Upper lobe of left lung (tissue), 6 donors: ENCODE results near the gene CDC25A. TPM values are rescaled to one million over a fixed set of nuclear protein-coding genes. Genes with fewer than 3 reads are reported as not detected.

ENCODE experiments used
- ATAC-seq, 2 donors: fragments of 200-7000 bp; cut with Tn5 transposase; one replicate each; pipeline ENCODE4 v1.9.1; 2022; ENCODE audit warnings: mild to moderate bottlenecking in 2 of 2, moderate library complexity in 2 of 2; ENCODE audit not compliant: low FRiP score in 2 of 2
- DNase-seq, 2 donors: peaks; one replicate each; pipeline ENCODE4 v3.0.0-alpha.2; 2019 to 2020
- H3K27ac ChIP-seq, 4 donors: fragments of 200-600 bp; sonication (generic); one replicate each; pipeline ENCODE4 v1.5.1; 2016 to 2019
- H3K27me3 ChIP-seq, 4 donors: fragments of 200-600 bp; sonication (generic); one replicate each; pipeline ENCODE4 v1.5.1; 2017 to 2019
- H3K36me3 ChIP-seq, 4 donors: fragments of 200-600 bp; sonication (generic); one replicate each; pipeline ENCODE4 v1.5.1; 2016 to 2019
- H3K4me1 ChIP-seq, 4 donors: fragments of 200-600 bp; sonication (generic); one replicate each; pipeline ENCODE4 v1.5.1; 2018 to 2019
- H3K4me3 ChIP-seq, 4 donors: fragments of 200-600 bp; sonication (generic); one replicate each; pipeline ENCODE4 v1.5.1; 2017 to 2019; ENCODE audit warnings: mild to moderate bottlenecking in 2 of 4, moderate library complexity in 1 of 4
- H3K9me3 ChIP-seq, 4 donors: fragments of 200-600 bp; sonication (generic); one replicate each; pipeline ENCODE4 v1.5.1; 2018 to 2019
- CTCF ChIP-seq, 6 experiments: fragments of 450-650 bp in 4 of 6; fragments of 200-600 bp in 2 of 6; sonication (generic) in 2 of 6; IDR thresholded peaks; one replicate each; pipeline ENCODE4 v1.5.1; 2016 to 2019; ENCODE audit warnings: antibody characterized with exemption in 6 of 6
- EP300 ChIP-seq, 4 donors: sonication (generic); formaldehyde crosslinking; IDR thresholded peaks; one replicate each; pipeline ENCODE4 v1.5.1; 2017; ENCODE audit warnings: antibody characterized with exemption in 4 of 4, control low read depth in 2 of 4
- POLR2A ChIP-seq, 4 donors: fragments of 450-650 bp; IDR thresholded peaks; one replicate each; pipeline ENCODE4 v1.5.1; 2016 to 2017; ENCODE audit warnings: antibody characterized with exemption in 4 of 4, mild to moderate bottlenecking in 2 of 4
- POLR2AphosphoS5 ChIP-seq, 2 donors: sonication (generic); formaldehyde crosslinking; IDR thresholded peaks; one replicate each; pipeline ENCODE4 v1.5.1; 2017; ENCODE audit warnings: antibody characterized with exemption in 2 of 2
- WGBS, 2 donors: methylation state at CpG; one replicate each; pipeline ENCODE4 v1.1.5; 2017 to 2018; 5-methylcytosine and 5-hydroxymethylcytosine counted together
- total RNA-seq, 6 donors: library from RNA; depleted of rRNA in 4 of 6; stranded (reverse); fragments of >200 nt in 4 of 6; gene quantifications; one replicate each; pipeline versions ENCODE4 v1.1.0 to v1.2.1, GENCODE V29; 2016 to 2021
- donor health status: DM: no; HTN: no; CAD: no; lungs with moderate emphysema.
- donor health status: DM: no; HTN: yes; CAD: no; lungs with severe emphysema.

The CDC25A gene
- total RNA-seq, 6 donors from 2014 or later: 0.30 to 1.5 (median 0.93) TPM; not detected in 2

- peak overlapping the region in 1 of 4 donors; percentile 32 for H3K27ac ChIP-seq
- H3K27me3 ChIP-seq: no peaks in the 10 kb centered on the region
- 88 to 90% methylated on average over 3 of the region's 3 CpGs for WGBS, 2 donors
- TF ChIP-seq POLR2AphosphoS5 (IDR thresholded peaks at IDR 0.05): no peak
- TF ChIP-seq POLR2A (IDR thresholded peaks at IDR 0.05): no peak
- no peak for TF ChIP-seq CTCF (IDR thresholded peaks at IDR 0.05)
- TF ChIP-seq EP300 (IDR thresholded peaks at IDR 0.05): no peak
- DNase-seq: no peak
- no peak for ATAC-seq
- H3K36me3 ChIP-seq: no peaks in the 10 kb centered on the region
- H3K9me3 ChIP-seq: no peaks in the 10 kb centered on the region
- H3K4me3 ChIP-seq: no peak overlapping the region
- peaks cover 5 to 6% (median 5%) of the 10 kb centered on the region in 4 donors for H3K4me1 ChIP-seq
These were observed 44.6 kb downstream of the CDC25A start for GRCh38 chr3:48143567-48143966.

DNA sequence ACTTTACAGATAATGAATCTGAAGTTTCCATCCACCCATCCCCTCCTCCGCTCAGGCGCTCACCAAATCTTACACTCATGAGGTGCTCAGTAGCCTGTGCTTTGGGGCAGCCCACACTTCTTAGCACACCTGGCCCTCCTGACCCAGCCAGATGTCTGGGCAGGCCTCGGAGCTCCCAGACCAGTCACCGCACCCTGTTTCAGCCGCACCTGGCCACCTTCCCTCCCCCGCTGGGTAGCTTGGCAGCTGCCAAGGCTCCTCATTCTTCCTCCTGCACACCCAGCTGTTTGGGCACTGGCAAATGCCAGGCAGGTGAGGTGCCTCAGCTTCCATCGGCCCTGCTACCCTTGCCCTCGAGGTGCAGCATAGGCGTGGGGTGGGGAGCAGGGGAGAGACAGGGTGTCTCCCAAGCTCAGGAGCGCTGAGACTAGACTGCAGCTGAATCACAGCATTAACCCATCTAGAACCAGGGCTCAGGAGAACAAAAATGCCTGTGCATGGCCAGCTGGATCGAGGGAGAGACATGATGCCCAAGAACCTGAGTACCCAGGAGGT, 45.8 kb downstream of the CDC25A start:
- TF ChIP-seq CTCF (IDR thresholded peaks at IDR 0.05): no peak
- no peak for TF ChIP-seq EP300 (IDR thresholded peaks at IDR 0.05)
- no peak for TF ChIP-seq POLR2A (IDR thresholded peaks at IDR 0.05)
- TF ChIP-seq POLR2AphosphoS5 (IDR thresholded peaks at IDR 0.05): no peak
- WGBS, 2 donors: 83 to 93% methylated on average over 11 of the region's 11 CpGs

GRCh38 chr3:48141604-48142137, 46.5 kb downstream of the CDC25A start:
- WGBS, 2 donors: 81 to 82% methylated on average over 9 of the region's 9 CpGs
- no peak for ATAC-seq
- H3K27ac ChIP-seq: peak overlapping the region in 3 of 4 donors; percentile 39 to 45 (median 40)

More for the DNA sequence above, 45.8 kb downstream of the CDC25A start:
- no peaks in the 10 kb centered on the region for H3K9me3 ChIP-seq
- H3K4me3 ChIP-seq: no peak overlapping the region
- DNase-seq (peak in 1 of 2 donors; percentile 56), ATAC-seq (no peak)
- H3K4me1 ChIP-seq: peaks cover 5 to 6% (median 5%) of the 10 kb centered on the region in 4 donors
- H3K27me3 ChIP-seq: no peaks in the 10 kb centered on the region
- peak overlapping the region in 2 of 4 donors; percentile 21 to 39 for H3K27ac ChIP-seq
- H3K36me3 ChIP-seq: no peaks in the 10 kb centered on the region

GRCh38 chr3:48140936-48141603, 47.1 kb downstream of the CDC25A start:
- 72 to 75% methylated on average over 2 of the region's 2 CpGs for WGBS, 2 donors
- Histone ChIP-seq H3K27me3 (no peaks in the 10 kb centered on the region), H3K4me1 (peaks cover 5 to 6% (median 5%) of the 10 kb centered on the region in 4 donors), H3K36me3 (no peaks in the 10 kb centered on the region), H3K27ac (peak overlapping the region in 3 of 4 donors; percentile 29 to 45 (median 40)), H3K4me3 (no peak overlapping the region), H3K9me3 (no peaks in the 10 kb centered on the region)
- DNase-seq (no peak), ATAC-seq (no peak)
- TF ChIP-seq CTCF (IDR thresholded peaks at IDR 0.05) (no peak), POLR2AphosphoS5 (IDR thresholded peaks at IDR 0.05) (no peak), EP300 (IDR thresholded peaks at IDR 0.05) (no peak), POLR2A (IDR thresholded peaks at IDR 0.05) (no peak)

More at GRCh38 chr3:48141604-48142137, 46.5 kb downstream of the CDC25A start:
- H3K9me3 ChIP-seq: no peaks in the 10 kb centered on the region
- peaks cover 5 to 6% (median 5%) of the 10 kb centered on the region in 4 donors for H3K4me1 ChIP-seq
- no peak overlapping the region for H3K4me3 ChIP-seq
- TF ChIP-seq CTCF (IDR thresholded peaks at IDR 0.05): no peak
- no peak for TF ChIP-seq POLR2AphosphoS5 (IDR thresholded peaks at IDR 0.05)
- no peak for TF ChIP-seq EP300 (IDR thresholded peaks at IDR 0.05)
- no peak for TF ChIP-seq POLR2A (IDR thresholded peaks at IDR 0.05)
- DNase-seq: no peak
- no peaks in the 10 kb centered on the region for H3K27me3 ChIP-seq
- H3K36me3 ChIP-seq: no peaks in the 10 kb centered on the region
